CD4-positive, alpha-beta memory T cell (primary cell): ENCODE data around the gene ZNF17. TPM values are rescaled to one million over a fixed set of nuclear protein-coding genes. Genes with fewer than 3 reads are reported as not detected.

Source experiments
- CTCF ChIA-PET: fragments of 350-600 bp; sonication (Branson Sonifier 250); formaldehyde crosslinking; loops from one replicate; lab custom pipeline; 2021; ENCODE audit warnings: inconsistent platforms; ENCODE audit not compliant: partially characterized antibody; lab: Charles Lee
- POLR2A ChIA-PET: fragments of 350-600 bp; sonication (Branson Sonifier 250); formaldehyde crosslinking; loops from one replicate; lab custom pipeline; 2021; ENCODE audit not compliant: partially characterized antibody; lab: Charles Lee
- DNase-seq, 5 donors: peaks; one replicate each; pipeline versions ENCODE4 v3.0.0 to v3.0.0-alpha.2; 2020 to 2022; ENCODE audit warnings: mixed read lengths in 1 of 5
- H3K27ac ChIP-seq: one replicate; pipeline ENCODE4 v1.7.0; 2013; ENCODE audit warnings: low read depth, low read length
- H3K27me3 ChIP-seq: 2 replicates; pipeline ENCODE4 v1.7.0; 2013; ENCODE audit warnings: mild to moderate bottlenecking, low read length, moderate library complexity; ENCODE audit not compliant: insufficient read depth
- H3K36me3 ChIP-seq: 2 replicates; pipeline ENCODE4 v1.7.0; 2013; ENCODE audit warnings: mild to moderate bottlenecking, low read length, moderate library complexity; ENCODE audit not compliant: insufficient read depth
- H3K4me1 ChIP-seq: 2 replicates; pipeline ENCODE4 v1.7.0; 2013; ENCODE audit warnings: mild to moderate bottlenecking, low read length, moderate library complexity; ENCODE audit not compliant: insufficient read depth
- H3K4me3 ChIP-seq, 2 donors: one replicate each; pipeline ENCODE4 v1.7.0; 2013; ENCODE audit warnings: low read length in 2 of 2, mild to moderate bottlenecking in 1 of 2
- H3K9me3 ChIP-seq, 2 donors: one replicate each; pipeline ENCODE4 v1.7.0; 2013; ENCODE audit warnings: low read length in 2 of 2, control low read depth in 1 of 2; ENCODE audit not compliant: control insufficient read depth in 1 of 2
- H3K27ac Mint-ChIP-seq, 7 donors: one replicate each; pipeline ENCODE4 v1.8.0; 2020 to 2021; ENCODE audit warnings: mixed read lengths in 7 of 7, mild to moderate bottlenecking in 6 of 7, inconsistent platforms in 3 of 7, moderate library complexity in 3 of 7
- H3K27me3 Mint-ChIP-seq, 2 donors: one replicate each; pipeline ENCODE4 v1.8.0; 2020 to 2021; ENCODE audit warnings: mixed read lengths in 2 of 2
- H3K36me3 Mint-ChIP-seq, 2 donors: one replicate each; pipeline ENCODE4 v1.8.0; 2020 to 2021; ENCODE audit warnings: mixed read lengths in 2 of 2, inconsistent platforms in 1 of 2, mild to moderate bottlenecking in 1 of 2
- H3K4me1 Mint-ChIP-seq, 4 donors: one replicate each; pipeline ENCODE4 v1.8.0; 2020 to 2021; ENCODE audit warnings: mixed read lengths in 4 of 4, mild to moderate bottlenecking in 1 of 4
- H3K4me3 Mint-ChIP-seq, 8 donors: one replicate each; pipeline ENCODE4 v1.8.0; 2020 to 2021; ENCODE audit warnings: mixed read lengths in 8 of 8, mild to moderate bottlenecking in 7 of 8, moderate library complexity in 6 of 8, inconsistent platforms in 3 of 8
- H3K9me3 Mint-ChIP-seq, 8 donors: one replicate each; pipeline ENCODE4 v1.8.0; 2020 to 2021; ENCODE audit warnings: mixed read lengths in 8 of 8, mild to moderate bottlenecking in 5 of 8, inconsistent platforms in 3 of 8, moderate library complexity in 1 of 8
- intact Hi-C: fragments of 100-400 bp; cut with micrococcal nuclease; formaldehyde crosslinking; loops from one replicate; pipeline ENCODE4 v1.15.1; 2023
- polyA plus RNA-seq, 2 donors: library from polyadenylated mRNA; unstranded; fragments of 300-500 nt; fragmentation: Illumina TruSeq; gene quantifications; one replicate each; pipeline ENCODE4 v1.2.3, GENCODE V29; 2021
- total RNA-seq, 2 experiments: library from RNA; stranded (reverse); gene quantifications; one replicate each; pipeline ENCODE4 v1.2.3, GENCODE V29; 2021

ZNF17 gene
- total and polyA plus RNA-seq, 4 experiments from 2014 or later: 3.6 to 29.9 (median 18.9) TPM

GRCh38 chr19:57441979-57442752 is 31.2 kb downstream of the ZNF17 start:
- intact Hi-C loops: no loop called here
- Mint-ChIP-seq H3K4me1 (peaks cover 2 to 14% (median 9%) of the 10 kb centered on the region in 4 donors), H3K9me3 (peaks cover 9 to 82% (median 70%) of the 10 kb centered on the region in 8 donors), H3K36me3 (peaks cover 80 to 83% of the 10 kb centered on the region in 2 donors), H3K27ac (no peak overlapping the region), H3K27me3 (no peaks in the 10 kb centered on the region), H3K4me3 (no peak overlapping the region)
- H3K36me3 ChIP-seq: peaks cover 20% of the 10 kb centered on the region
- ChIA-PET CTCF (no interaction called here), POLR2A (no interaction called here)
- H3K9me3 ChIP-seq: peaks cover 3 to 31% of the 10 kb centered on the region in 2 donors
- no peak for DNase-seq
- no peaks in the 10 kb centered on the region for H3K27me3 ChIP-seq
- no peak overlapping the region for H3K27ac ChIP-seq
- no peaks in the 10 kb centered on the region for H3K4me1 ChIP-seq
- no peak overlapping the region for H3K4me3 ChIP-seq

GRCh38 chr19:57443121-57443696 is 32.2 kb downstream of the ZNF17 start:
- Mint-ChIP-seq H3K36me3 (peaks cover 78 to 80% of the 10 kb centered on the region in 2 donors), H3K4me1 (peaks cover 2 to 14% (median 8%) of the 10 kb centered on the region in 4 donors), H3K4me3 (no peak overlapping the region), H3K27ac (no peak overlapping the region), H3K9me3 (peaks cover 9 to 88% (median 71%) of the 10 kb centered on the region in 8 donors), H3K27me3 (no peaks in the 10 kb centered on the region)
- POLR2A ChIA-PET: no interaction called here
- H3K27ac ChIP-seq: no peak overlapping the region
- H3K27me3 ChIP-seq: no peaks in the 10 kb centered on the region
- H3K4me3 ChIP-seq: no peak overlapping the region
- peaks cover 3 to 31% of the 10 kb centered on the region in 2 donors for H3K9me3 ChIP-seq
- CTCF ChIA-PET: no interaction called here
- intact Hi-C loops: no loop called here
- H3K36me3 ChIP-seq: peaks cover 20% of the 10 kb centered on the region
- H3K4me1 ChIP-seq: no peaks in the 10 kb centered on the region
- DNase-seq: no peak

- H3K27me3 Mint-ChIP-seq: no peaks in the 10 kb centered on the region
- Histone ChIP-seq H3K9me3 (peaks cover 0 to 27% of the 10 kb centered on the region in 2 donors), H3K36me3 (no peaks in the 10 kb centered on the region), H3K4me3 (no peak overlapping the region), H3K27me3 (no peaks in the 10 kb centered on the region), H3K4me1 (no peaks in the 10 kb centered on the region), H3K27ac (no peak overlapping the region)
- intact Hi-C loops: no loop called here
- H3K36me3 Mint-ChIP-seq: peaks cover 27 to 42% of the 10 kb centered on the region in 2 donors
- H3K4me1 Mint-ChIP-seq: no peaks in the 10 kb centered on the region
- CTCF ChIA-PET: no interaction called here
- H3K9me3 Mint-ChIP-seq: peaks cover 3 to 80% (median 65%) of the 10 kb centered on the region in 8 donors
- no peak overlapping the region for H3K4me3 Mint-ChIP-seq
- POLR2A ChIA-PET: no interaction called here
- DNase-seq: no peak
- no peak overlapping the region for H3K27ac Mint-ChIP-seq
Observed at GRCh38 chr19:57452307-57452706, 41.3 kb downstream of the ZNF17 start.

GRCh38 chr19:57465680-57466381 is 54.9 kb downstream of the ZNF17 start:
- CTCF ChIA-PET: interaction anchor here (0.8 kb wide), 1 partner anchor 83 kb away, joined by 3 read pairs; no protein-coding TSS in a partner anchor
- Mint-ChIP-seq H3K4me1 (no peaks in the 10 kb centered on the region), H3K27ac (no peak overlapping the region), H3K27me3 (no peaks in the 10 kb centered on the region), H3K4me3 (no peak overlapping the region), H3K9me3 (peaks cover 0 to 92% (median 72%) of the 10 kb centered on the region in 8 donors), H3K36me3 (peaks cover 17 to 48% of the 10 kb centered on the region in 2 donors)
- peak in 3 of 5 donors; percentile 19 to 33 (median 27) for DNase-seq
- POLR2A ChIA-PET: no interaction called here
- no peaks in the 10 kb centered on the region for H3K36me3 ChIP-seq
- no peak overlapping the region for H3K27ac ChIP-seq
- H3K27me3 ChIP-seq: no peaks in the 10 kb centered on the region
- H3K4me3 ChIP-seq: no peak overlapping the region
- H3K4me1 ChIP-seq: no peaks in the 10 kb centered on the region
- intact Hi-C loops: no loop called here
- peaks cover 0 to 14% of the 10 kb centered on the region in 2 donors for H3K9me3 ChIP-seq

GRCh38 chr19:57466489-57466888 is 55.5 kb downstream of the ZNF17 start:
- H3K27ac Mint-ChIP-seq: no peak overlapping the region
- Histone ChIP-seq H3K27ac (no peak overlapping the region), H3K27me3 (no peaks in the 10 kb centered on the region), H3K36me3 (no peaks in the 10 kb centered on the region), H3K4me1 (no peaks in the 10 kb centered on the region), H3K9me3 (peaks cover 0 to 20% of the 10 kb centered on the region in 2 donors), H3K4me3 (no peak overlapping the region)
- ChIA-PET POLR2A (no interaction called here), CTCF (no interaction called here)
- no peak for DNase-seq
- H3K9me3 Mint-ChIP-seq: peaks cover 0 to 92% (median 72%) of the 10 kb centered on the region in 8 donors
- peaks cover 23 to 51% of the 10 kb centered on the region in 2 donors for H3K36me3 Mint-ChIP-seq
- H3K27me3 Mint-ChIP-seq: no peaks in the 10 kb centered on the region
- no peak overlapping the region for H3K4me3 Mint-ChIP-seq
- no peaks in the 10 kb centered on the region for H3K4me1 Mint-ChIP-seq
- intact Hi-C loops: no loop called here

Other genes starting within 250 kb of the ZNF17 start
- gene DUXA, start 243.7 kb upstream of the ZNF17 start, total RNA-seq: not detected
- gene DUXA, start 243.7 kb upstream of the ZNF17 start, polyA plus RNA-seq: not detected
- gene ZNF264, start 219.7 kb upstream of the ZNF17 start, total RNA-seq: 10 to 100 TPM; 62.5 to 64.1 TPM
- gene ZNF264, start 219.7 kb upstream of the ZNF17 start, polyA plus RNA-seq: 10 to 100 TPM; 12.6 to 13.3 TPM
- under 1 TPM; 0.67 to 0.81 TPM for gene AURKC, start 180.1 kb upstream of the ZNF17 start, total RNA-seq
- gene AURKC, start 180.1 kb upstream of the ZNF17 start, polyA plus RNA-seq: under 1 TPM; 0.29 to 0.54 TPM
- gene ZNF805, start 170.5 kb upstream of the ZNF17 start, total RNA-seq: 10 to 100 TPM; 19.7 to 21.6 TPM
- gene ZNF805, start 170.5 kb upstream of the ZNF17 start, polyA plus RNA-seq: 1 to 10 TPM; 2.7 to 5.6 TPM
- gene ZNF460, start 130.7 kb upstream of the ZNF17 start, total RNA-seq: 10 to 100 TPM; 60.2 to 69.6 TPM
- gene ZNF460, start 130.7 kb upstream of the ZNF17 start, polyA plus RNA-seq: 1 to 10 TPM; 4.4 to 4.8 TPM
- 10 to 100 TPM in 1 of 2 experiments, 1 to 10 TPM in 1; 9.4 to 10.7 TPM for gene ZNF543, start 90.7 kb upstream of the ZNF17 start, total RNA-seq
- 1 to 10 TPM; 1.9 to 6.2 TPM for gene ZNF543, start 90.7 kb upstream of the ZNF17 start, polyA plus RNA-seq
- 10 to 100 TPM; 13.3 to 13.6 TPM for gene ZNF304, start 59.9 kb upstream of the ZNF17 start, total RNA-seq
- 1 to 10 TPM in 1 of 2 donors, under 1 TPM in 1; 0.43 to 4.1 TPM for gene ZNF304, start 59.9 kb upstream of the ZNF17 start, polyA plus RNA-seq
- 10 to 100 TPM; 11.0 to 12.1 TPM for gene TRAPPC2B, start 47.6 kb upstream of the ZNF17 start, total RNA-seq
- gene TRAPPC2B, start 47.6 kb upstream of the ZNF17 start, polyA plus RNA-seq: 10 to 100 TPM; 27.4 to 31.0 TPM
- gene ZNF547, start 47.6 kb upstream of the ZNF17 start, total RNA-seq: 10 to 100 TPM in 1 of 2 experiments, 1 to 10 TPM in 1; 6.5 to 10.8 TPM
- gene ZNF547, start 47.6 kb upstream of the ZNF17 start, polyA plus RNA-seq: 1 to 10 TPM in 1 of 2 donors, under 1 TPM in 1; 0.56 to 1.8 TPM
- gene ZNF548, start 21.3 kb upstream of the ZNF17 start, total RNA-seq: 100 to 1,000 TPM in 1 of 2 experiments, 10 to 100 TPM in 1; 85.4 to 103 TPM
- gene ZNF548, start 21.3 kb upstream of the ZNF17 start, polyA plus RNA-seq: 10 to 100 TPM; 14.1 to 14.8 TPM
- gene ZNF749, start 24.2 kb downstream of the ZNF17 start, total RNA-seq: 10 to 100 TPM; 14.8 to 15.2 TPM
- 10 to 100 TPM in 1 of 2 donors, 1 to 10 TPM in 1; 5.9 to 21.4 TPM for gene ZNF749, start 24.2 kb downstream of the ZNF17 start, polyA plus RNA-seq
- gene VN1R1, start 46.0 kb downstream of the ZNF17 start, total RNA-seq: under 1 TPM; 0.36 to 0.76 TPM
- gene VN1R1, start 46.0 kb downstream of the ZNF17 start, polyA plus RNA-seq: not detected
- 10 to 100 TPM; 12.8 to 17.4 TPM for gene ZNF772, start 66.4 kb downstream of the ZNF17 start, total RNA-seq
- 1 to 10 TPM; 2.0 to 2.8 TPM for gene ZNF772, start 66.4 kb downstream of the ZNF17 start, polyA plus RNA-seq
- 10 to 100 TPM; 25.3 to 28.4 TPM for gene ZNF419, start 76.6 kb downstream of the ZNF17 start, total RNA-seq
- gene ZNF419, start 76.6 kb downstream of the ZNF17 start, polyA plus RNA-seq: 10 to 100 TPM in 1 of 2 donors, 1 to 10 TPM in 1; 7.5 to 11.7 TPM
- gene ZNF773, start 88.8 kb downstream of the ZNF17 start, total RNA-seq: 10 to 100 TPM; 25.3 to 28.7 TPM
- 10 to 100 TPM in 1 of 2 donors, 1 to 10 TPM in 1; 5.2 to 15.2 TPM for gene ZNF773, start 88.8 kb downstream of the ZNF17 start, polyA plus RNA-seq
- gene ZNF549, start 116.2 kb downstream of the ZNF17 start, total RNA-seq: 10 to 100 TPM; 20.5 to 21.8 TPM
- gene ZNF549, start 116.2 kb downstream of the ZNF17 start, polyA plus RNA-seq: 1 to 10 TPM; 8.0 to 9.0 TPM
- 10 to 100 TPM; 37.0 to 37.8 TPM for gene ZNF550, start 148.7 kb downstream of the ZNF17 start, total RNA-seq
- gene ZNF550, start 148.7 kb downstream of the ZNF17 start, polyA plus RNA-seq: 1 to 10 TPM; 5.4 to 9.8 TPM
- 10 to 100 TPM; 12.0 to 13.9 TPM for gene ZNF416, start 167.8 kb downstream of the ZNF17 start, total RNA-seq
- gene ZNF416, start 167.8 kb downstream of the ZNF17 start, polyA plus RNA-seq: 1 to 10 TPM; 4.6 to 8.4 TPM
- gene ZIK1, start 173.0 kb downstream of the ZNF17 start, total RNA-seq: 10 to 100 TPM; 11.1 to 11.3 TPM
- 1 to 10 TPM; 6.9 to 8.3 TPM for gene ZIK1, start 173.0 kb downstream of the ZNF17 start, polyA plus RNA-seq
- gene ZNF530, start 188.7 kb downstream of the ZNF17 start, total RNA-seq: 10 to 100 TPM in 1 of 2 experiments, 1 to 10 TPM in 1; 9.9 to 10.9 TPM
- 1 to 10 TPM; 6.8 to 9.8 TPM for gene ZNF530, start 188.7 kb downstream of the ZNF17 start, polyA plus RNA-seq
- 10 to 100 TPM; 32.1 to 32.3 TPM for gene ZNF134, start 203.1 kb downstream of the ZNF17 start, total RNA-seq
- gene ZNF134, start 203.1 kb downstream of the ZNF17 start, polyA plus RNA-seq: 10 to 100 TPM in 1 of 2 donors, 1 to 10 TPM in 1; 8.9 to 12.7 TPM
- 10 to 100 TPM; 48.7 to 53.3 TPM for gene ZNF211, start 222.0 kb downstream of the ZNF17 start, total RNA-seq
- 10 to 100 TPM; 19.6 to 26.0 TPM for gene ZNF211, start 222.0 kb downstream of the ZNF17 start, polyA plus RNA-seq